Spleen (tissue), 11 donors: ENCODE measurements around the gene CPT1B. TPM values are rescaled to one million over a fixed set of nuclear protein-coding genes. Genes with fewer than 3 reads are reported as not detected.

Experiments used
- DNase-seq: peaks from one replicate; pipeline ENCODE4 v3.0.0-alpha.2; 2020
- H3K27ac ChIP-seq, 8 donors: fragments of 200-600 bp; sonication (generic) in 7 of 8; 1 replicate in 4 of 8; 2 replicates in 4 of 8; pipeline versions ENCODE4 v1.5.0 to v1.8.0; 2016 to 2021; ENCODE audit warnings: inconsistent platforms in 4 of 8, mild to moderate bottlenecking in 4 of 8, moderate library complexity in 1 of 8
- H3K27me3 ChIP-seq, 7 donors: fragments of 200-600 bp; sonication (generic) in 6 of 7; replicated peaks in 1 of 7; 1 replicate in 4 of 7; 2 replicates in 3 of 7; pipeline versions ENCODE4 v1.5.0 to v1.8.0; 2016 to 2021; ENCODE audit warnings: inconsistent platforms in 3 of 7, mild to moderate bottlenecking in 1 of 7
- H3K36me3 ChIP-seq, 6 donors: fragments of 200-600 bp; sonication (generic) in 5 of 6; 1 replicate in 4 of 6; 2 replicates in 2 of 6; pipeline versions ENCODE4 v1.5.0 to v1.8.0; 2016 to 2021; ENCODE audit warnings: inconsistent platforms in 2 of 6
- H3K4me1 ChIP-seq, 6 donors: fragments of 200-600 bp; sonication (generic) in 5 of 6; 1 replicate in 3 of 6; 2 replicates in 3 of 6; pipeline versions ENCODE4 v1.5.0 to v1.8.0; 2016 to 2021; ENCODE audit warnings: inconsistent platforms in 3 of 6
- H3K4me3 ChIP-seq, 8 donors: fragments of 200-600 bp; sonication (generic) in 7 of 8; 1 replicate in 4 of 8; 2 replicates in 4 of 8; pipeline versions ENCODE4 v1.5.0 to v1.8.0; 2016 to 2021; ENCODE audit warnings: inconsistent platforms in 4 of 8, mild to moderate bottlenecking in 4 of 8, moderate library complexity in 2 of 8
- H3K9me3 ChIP-seq, 8 donors: fragments of 200-600 bp; sonication (generic) in 7 of 8; 1 replicate in 4 of 8; 2 replicates in 4 of 8; pipeline versions ENCODE4 v1.5.0 to v1.8.0; 2016 to 2021; ENCODE audit warnings: inconsistent platforms in 4 of 8
- POLR2A ChIP-seq, 3 donors: fragments of 450-650 bp; IDR thresholded peaks; one replicate each; pipeline ENCODE4 v1.5.1; 2017; ENCODE audit warnings: antibody characterized with exemption in 3 of 3, mild to moderate bottlenecking in 1 of 3
- POLR2AphosphoS5 ChIP-seq, 3 donors: sonication (generic); formaldehyde crosslinking; IDR thresholded peaks; one replicate each; pipeline ENCODE4 v1.5.1; 2017; ENCODE audit warnings: antibody characterized with exemption in 3 of 3
- WGBS, 5 donors: extraction: QIAGEN DNeasy Blood & Tissue Kit in 3 of 5; methylation state at CpG; one replicate each; pipeline versions ENCODE4 v1.1.5 to v1.1.7; 2013 to 2018; 5-methylcytosine and 5-hydroxymethylcytosine counted together
- intact Hi-C: fragments of 100-400 bp; cut with DNase I; formaldehyde crosslinking; loops from one replicate; pipeline ENCODE4 v1.15.0; 2023; ENCODE audit warnings: low total_unique reads
- polyA plus RNA-seq, 3 donors: library from polyadenylated mRNA; stranded (reverse); fragments of 200-250 nt; gene quantifications; one replicate each; pipeline ENCODE4 v1.2.1, GENCODE V29; 2013
- total RNA-seq, 7 donors: library from RNA; depleted of rRNA in 3 of 7; stranded (reverse); fragments of >200 nt in 3 of 7; fragmentation: NEBNext Ultra II Directional in 4 of 7; extraction: Animal tissue kit (Norgen Biotek cat#: 25700) in 4 of 7; gene quantifications; one replicate each; pipeline versions ENCODE4 v1.1.0 to v1.2.1, GENCODE V29; 2016 to 2021
- TF ChIP-seq, protein P1 (sequence below), 11 experiments: fragments of 200-600 bp in 7 of 11; fragments of 450-650 bp in 4 of 11; sonication (generic) in 4 of 11; IDR thresholded peaks in 8 of 11; conservative IDR thresholded peaks in 3 of 11; 1 replicate in 7 of 11; 2 replicates in 4 of 11; pipeline versions ENCODE4 v1.4.0 to v1.8.0; 2016 to 2021; ENCODE audit warnings: antibody characterized with exemption in 11 of 11, inconsistent platforms in 4 of 11, mild to moderate bottlenecking in 1 of 11
- donor health status: healthy with polysubstance abuse.
- donor health status: DM: no; HTN: no; CAD: no; lungs with moderate emphysema.
- donor health status: DM: no; HTN: no; CAD: no.
- donor health status: Bipolar disorder and iron deficiency.
- donor health status: healthy.
- donor health status: DM: no; HTN: no; CAD: no.
- donor health status: DM: yes; HTN: yes; CAD: no.

CPT1B gene
- total and polyA plus RNA-seq, 10 donors, result 23.6 to 55.3 (median 34.3) TPM

DNA sequence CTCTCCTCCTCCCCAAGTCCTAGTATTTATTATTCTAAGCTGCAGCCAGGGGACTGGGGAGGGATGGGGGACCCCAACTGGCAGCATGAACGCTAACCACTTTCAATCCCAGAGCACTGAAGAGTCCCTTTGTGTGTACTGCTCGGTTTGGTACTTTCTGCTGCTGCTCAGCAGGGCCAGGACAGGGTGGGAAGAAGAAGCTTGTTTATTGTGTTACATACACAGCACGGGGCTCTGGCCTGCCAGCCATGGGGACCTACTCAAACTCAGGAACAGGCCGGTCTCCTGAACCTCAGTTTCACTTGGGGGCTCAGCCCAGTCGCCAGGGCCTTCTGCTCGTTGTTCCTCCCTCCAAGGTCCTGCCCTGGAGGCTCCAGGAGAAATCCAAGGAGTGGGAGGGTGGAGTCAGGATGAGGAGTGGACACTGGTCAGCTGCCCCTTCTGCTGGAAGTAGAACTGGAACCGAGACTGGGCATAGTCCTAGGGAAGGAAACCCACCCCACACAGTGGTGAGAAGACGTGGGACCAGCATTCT lies 616 bp upstream of the CPT1B start:
- Histone ChIP-seq H3K4me1 (peaks cover 5 to 52% (median 31%) of the 10 kb centered on the region in 6 donors), H3K9me3 (no peaks in the 10 kb centered on the region), H3K27ac (no peak overlapping the region), H3K36me3 (peaks cover 0 to 68% (median 15%) of the 10 kb centered on the region in 6 donors), H3K4me3 (no peak overlapping the region), H3K27me3 (peaks cover 0 to 9% (median 0%) of the 10 kb centered on the region in 7 donors)
- DNase-seq, result no peak
- TF ChIP-seq POLR2A (IDR thresholded peaks at IDR 0.05), result no peak
- TF ChIP-seq POLR2AphosphoS5 (IDR thresholded peaks at IDR 0.05), result no peak
- TF ChIP-seq, protein P1, sequence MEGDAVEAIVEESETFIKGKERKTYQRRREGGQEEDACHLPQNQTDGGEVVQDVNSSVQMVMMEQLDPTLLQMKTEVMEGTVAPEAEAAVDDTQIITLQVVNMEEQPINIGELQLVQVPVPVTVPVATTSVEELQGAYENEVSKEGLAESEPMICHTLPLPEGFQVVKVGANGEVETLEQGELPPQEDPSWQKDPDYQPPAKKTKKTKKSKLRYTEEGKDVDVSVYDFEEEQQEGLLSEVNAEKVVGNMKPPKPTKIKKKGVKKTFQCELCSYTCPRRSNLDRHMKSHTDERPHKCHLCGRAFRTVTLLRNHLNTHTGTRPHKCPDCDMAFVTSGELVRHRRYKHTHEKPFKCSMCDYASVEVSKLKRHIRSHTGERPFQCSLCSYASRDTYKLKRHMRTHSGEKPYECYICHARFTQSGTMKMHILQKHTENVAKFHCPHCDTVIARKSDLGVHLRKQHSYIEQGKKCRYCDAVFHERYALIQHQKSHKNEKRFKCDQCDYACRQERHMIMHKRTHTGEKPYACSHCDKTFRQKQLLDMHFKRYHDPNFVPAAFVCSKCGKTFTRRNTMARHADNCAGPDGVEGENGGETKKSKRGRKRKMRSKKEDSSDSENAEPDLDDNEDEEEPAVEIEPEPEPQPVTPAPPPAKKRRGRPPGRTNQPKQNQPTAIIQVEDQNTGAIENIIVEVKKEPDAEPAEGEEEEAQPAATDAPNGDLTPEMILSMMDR (IDR thresholded peaks at IDR 0.05 in 8 of 11, conservative IDR thresholded peaks at IDR 0.05 in 3 of 11), result no peak
- WGBS, 5 donors, result 69 to 85% (median 83%) methylated on average over 8 of the region's 8 CpGs
- intact Hi-C loops, result no loop called here

- Histone ChIP-seq H3K36me3 (peaks cover 0 to 80% (median 15%) of the 10 kb centered on the region in 6 donors), H3K27ac (no peak overlapping the region), H3K4me3 (peak overlapping the region in 1 of 8 donors; percentile 15), H3K9me3 (no peaks in the 10 kb centered on the region), H3K27me3 (peaks cover 0 to 9% (median 0%) of the 10 kb centered on the region in 7 donors), H3K4me1 (peaks cover 0 to 43% (median 22%) of the 10 kb centered on the region in 6 donors)
- 45 to 62% (median 60%) methylated on average over 8 to 23 of the region's 23 CpGs for WGBS, 5 donors
- intact Hi-C loops, result no loop called here
- no peak for DNase-seq
- TF ChIP-seq, protein P1 (IDR thresholded peaks at IDR 0.05 in 8 of 11, conservative IDR thresholded peaks at IDR 0.05 in 3 of 11), result no peak
- peak in 1 of 3 donors; percentile 23 for TF ChIP-seq POLR2AphosphoS5 (IDR thresholded peaks at IDR 0.05)
Measured at GRCh38 chr22:50577697-50577986, 585 bp downstream of the CPT1B start.

- Histone ChIP-seq H3K27ac (no peak overlapping the region), H3K36me3 (peaks cover 0 to 85% (median 15%) of the 10 kb centered on the region in 6 donors), H3K4me3 (peak overlapping the region in 1 of 8 donors; percentile 15), H3K4me1 (peaks cover 0 to 42% (median 22%) of the 10 kb centered on the region in 6 donors), H3K27me3 (peaks cover 0 to 9% (median 0%) of the 10 kb centered on the region in 7 donors), H3K9me3 (no peaks in the 10 kb centered on the region)
- intact Hi-C loops, result no loop called here
- DNase-seq, result no peak
- 74 to 87% (median 85%) methylated on average over 12 to 18 of the region's 18 CpGs for WGBS, 5 donors
- TF ChIP-seq POLR2AphosphoS5 (IDR thresholded peaks at IDR 0.05), result peak in 1 of 3 donors; percentile 42
- TF ChIP-seq POLR2A (IDR thresholded peaks at IDR 0.05), result no peak
Measured at GRCh38 chr22:50576806-50577696, 1.2 kb downstream of the CPT1B start.

DNA sequence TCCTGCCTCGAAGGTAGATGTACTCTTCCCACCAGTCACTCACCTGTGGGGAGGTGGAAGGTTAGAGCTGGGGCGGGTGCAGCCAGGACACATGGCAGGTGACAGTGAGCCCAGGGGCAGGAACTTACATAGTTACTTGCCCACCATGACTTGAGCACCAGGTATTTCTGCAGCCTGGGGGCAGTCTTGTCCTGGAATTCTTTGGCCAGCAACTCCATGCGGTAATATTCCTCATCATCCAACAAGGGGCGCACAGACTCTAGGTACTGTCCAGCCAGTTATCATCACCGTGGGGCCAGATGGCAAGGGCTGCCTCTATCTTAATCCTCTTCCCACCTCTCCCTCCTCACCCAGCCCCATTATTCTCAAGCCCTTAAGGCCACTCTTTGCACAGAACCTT lies 2.2 kb downstream of the CPT1B start:
- peaks cover 0 to 91% (median 23%) of the 10 kb centered on the region in 6 donors for H3K36me3 ChIP-seq
- TF ChIP-seq, protein P1 (IDR thresholded peaks at IDR 0.05 in 8 of 11, conservative IDR thresholded peaks at IDR 0.05 in 3 of 11), result peak in 2 of 11 experiments; percentile 11 to 12
- TF ChIP-seq POLR2AphosphoS5 (IDR thresholded peaks at IDR 0.05), result no peak
- H3K4me1 ChIP-seq, result peaks cover 0 to 32% (median 12%) of the 10 kb centered on the region in 6 donors
- H3K4me3 ChIP-seq, result no peak overlapping the region
- H3K27me3 ChIP-seq, result peaks cover 0 to 9% (median 0%) of the 10 kb centered on the region in 7 donors
- 69 to 91% (median 76%) methylated on average over 5 of the region's 5 CpGs for WGBS, 5 donors
- no peaks in the 10 kb centered on the region for H3K9me3 ChIP-seq
- no peak overlapping the region for H3K27ac ChIP-seq
- DNase-seq, result no peak
- intact Hi-C loops, result no loop called here
